Activated naive CD8-positive, alpha-beta T cell (primary cell): ENCODE results near the gene UBXN6.

Source experiments
- H3K27ac Mint-ChIP-seq: one replicate; pipeline ENCODE4 v1.8.0; 2021; ENCODE audit warnings: mixed read lengths
- H3K27me3 Mint-ChIP-seq: one replicate; pipeline ENCODE4 v1.8.0; 2021; ENCODE audit warnings: mixed read lengths
- H3K36me3 Mint-ChIP-seq: one replicate; pipeline ENCODE4 v1.8.0; 2021; ENCODE audit warnings: mixed read lengths
- H3K4me1 Mint-ChIP-seq: one replicate; pipeline ENCODE4 v1.8.0; 2021; ENCODE audit warnings: low read depth, mixed read lengths
- H3K4me3 Mint-ChIP-seq: one replicate; pipeline ENCODE4 v1.8.0; 2021; ENCODE audit warnings: mild to moderate bottlenecking, mixed read lengths
- H3K9me3 Mint-ChIP-seq: one replicate; pipeline ENCODE4 v1.8.0; 2021; ENCODE audit warnings: low read depth, mixed read lengths

Gene UBXN6

GRCh38 chr19:4396949-4397783, 60.4 kb downstream of the UBXN6 start:
- no peak overlapping the region for H3K27ac Mint-ChIP-seq
- no peaks in the 10 kb centered on the region for H3K27me3 Mint-ChIP-seq
- peak overlapping the region; percentile 38 for H3K4me3 Mint-ChIP-seq
- H3K4me1 Mint-ChIP-seq = peaks cover 60% of the 10 kb centered on the region
- H3K36me3 Mint-ChIP-seq = peaks cover 2% of the 10 kb centered on the region
- no peaks in the 10 kb centered on the region for H3K9me3 Mint-ChIP-seq
